Bronchial epithelial cell (primary cell): ENCODE data around the gene CBY1. TPM values are rescaled to one million over a fixed set of nuclear protein-coding genes. Genes with fewer than 3 reads are reported as not detected.

Experiments
- DNase-seq: peaks from one replicate; pipeline ENCODE4 v3.0.0-alpha.2; 2010; ENCODE audit warnings: low read depth
- FAIRE-seq: peaks from 2 replicates; lab custom pipeline; 2011; peaks lifted over from hg19 to GRCh38; lab: Jason Lieb, UNC
- H3K27me3 ChIP-seq: 2 replicates; pipeline ENCODE4 v1.5.1; 2011; ENCODE audit warnings: low read length; ENCODE audit not compliant: control insufficient read depth, insufficient read depth
- H3K36me3 ChIP-seq: 2 replicates; pipeline ENCODE4 v1.5.1; 2011; ENCODE audit warnings: low read length; ENCODE audit not compliant: control insufficient read depth, insufficient read depth
- H3K4me3 ChIP-seq: 2 replicates; pipeline ENCODE4 v1.5.1; 2011; ENCODE audit warnings: mild to moderate bottlenecking, low read depth, low read length, control low read depth
- total RNA-seq: library from RNA; depleted of rRNA; stranded (reverse); fragments of >200 nt; gene quantifications from 2 replicates; pipeline ENCODE4 v1.2.1, GENCODE V29; 2014
- TF ChIP-seq, protein P1 (sequence below): IDR thresholded peaks from 2 replicates; pipeline ENCODE4 v1.5.1; 2011; ENCODE audit warnings: mild to moderate bottlenecking, moderate library complexity, low read length, control low read depth, inconsistent platforms; ENCODE audit not compliant: insufficient read depth, severe bottlenecking

CBY1 gene
- total RNA-seq, 1 donor from 2014 or later: 16.1 TPM

DNA sequence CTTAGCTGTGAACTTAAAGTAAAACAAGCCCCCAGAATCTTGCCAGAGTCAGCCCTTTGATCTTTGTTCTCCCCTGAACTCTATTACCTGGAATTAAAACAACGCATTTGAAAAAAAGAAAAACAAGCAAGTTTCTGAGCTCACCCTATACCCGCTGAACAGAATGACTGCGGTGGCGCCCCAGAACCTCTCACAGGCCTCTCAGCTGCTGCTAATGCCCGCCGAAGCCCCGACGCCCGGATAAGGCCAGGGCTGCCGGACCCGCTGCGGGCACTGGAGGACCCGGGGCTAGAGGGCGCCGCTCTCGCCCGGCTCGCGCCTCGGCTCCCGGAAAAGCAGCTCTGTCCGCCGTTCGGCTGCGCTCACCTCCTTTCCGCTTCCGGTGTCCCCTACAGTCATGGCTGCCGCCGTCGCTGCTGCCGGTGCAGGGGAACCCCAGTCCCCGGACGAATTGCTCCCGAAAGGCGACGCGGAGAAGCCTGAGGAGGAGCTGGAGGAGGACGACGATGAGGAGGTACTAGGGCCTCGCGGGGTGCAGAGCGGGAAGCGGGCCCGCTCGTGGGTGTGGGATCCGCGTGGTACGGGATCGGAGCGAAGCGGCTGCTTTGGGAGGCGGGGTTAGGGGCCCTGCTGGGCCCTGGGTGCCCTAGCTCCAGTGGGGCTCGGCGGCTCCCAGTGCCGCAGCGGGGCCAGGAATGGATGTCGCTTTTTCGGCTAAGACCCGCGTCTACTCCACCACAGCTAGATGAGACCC is 25.3 kb downstream of the CBY1 start, which contains the start of gene TOMM22:
TOMM22 (plus strand) TSS at position 376 of the 754 bp plus-strand sequence; CDS start at position 398, 22 bp downstream.
- peaks cover 18% of the 10 kb centered on the region for H3K36me3 ChIP-seq
- H3K4me3 ChIP-seq: peak within 1 kb of the TSS; percentile 72
- FAIRE-seq: no peak
- no peaks in the 10 kb centered on the region for H3K27me3 ChIP-seq
- peak; percentile 70 for DNase-seq
- TF ChIP-seq, protein P1, sequence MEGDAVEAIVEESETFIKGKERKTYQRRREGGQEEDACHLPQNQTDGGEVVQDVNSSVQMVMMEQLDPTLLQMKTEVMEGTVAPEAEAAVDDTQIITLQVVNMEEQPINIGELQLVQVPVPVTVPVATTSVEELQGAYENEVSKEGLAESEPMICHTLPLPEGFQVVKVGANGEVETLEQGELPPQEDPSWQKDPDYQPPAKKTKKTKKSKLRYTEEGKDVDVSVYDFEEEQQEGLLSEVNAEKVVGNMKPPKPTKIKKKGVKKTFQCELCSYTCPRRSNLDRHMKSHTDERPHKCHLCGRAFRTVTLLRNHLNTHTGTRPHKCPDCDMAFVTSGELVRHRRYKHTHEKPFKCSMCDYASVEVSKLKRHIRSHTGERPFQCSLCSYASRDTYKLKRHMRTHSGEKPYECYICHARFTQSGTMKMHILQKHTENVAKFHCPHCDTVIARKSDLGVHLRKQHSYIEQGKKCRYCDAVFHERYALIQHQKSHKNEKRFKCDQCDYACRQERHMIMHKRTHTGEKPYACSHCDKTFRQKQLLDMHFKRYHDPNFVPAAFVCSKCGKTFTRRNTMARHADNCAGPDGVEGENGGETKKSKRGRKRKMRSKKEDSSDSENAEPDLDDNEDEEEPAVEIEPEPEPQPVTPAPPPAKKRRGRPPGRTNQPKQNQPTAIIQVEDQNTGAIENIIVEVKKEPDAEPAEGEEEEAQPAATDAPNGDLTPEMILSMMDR: peak; percentile 84

DNA sequence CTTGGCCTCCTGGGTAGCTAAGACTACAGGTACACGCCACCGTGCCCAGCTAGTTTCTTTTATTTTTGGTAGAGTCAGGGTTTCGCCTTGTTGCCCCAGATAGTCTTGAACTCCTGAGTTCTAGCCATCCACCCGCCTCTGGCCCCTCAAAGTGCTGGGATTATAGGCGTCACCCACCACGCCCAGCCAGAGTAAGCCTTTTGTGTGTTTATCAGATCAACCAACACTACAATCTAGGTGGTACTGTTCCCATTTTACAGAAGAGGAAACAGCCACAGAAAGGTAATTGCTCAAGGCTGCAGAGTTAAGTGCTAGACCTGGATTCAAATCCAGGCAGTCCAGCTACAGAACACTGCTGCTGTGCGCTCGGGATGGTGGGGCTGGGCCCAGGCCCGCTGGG is 28.5 kb downstream of the CBY1 start:
- no peaks in the 10 kb centered on the region for H3K27me3 ChIP-seq
- H3K36me3 ChIP-seq: peaks cover 35% of the 10 kb centered on the region
- DNase-seq (no peak), FAIRE-seq (no peak)
- no peak overlapping the region for H3K4me3 ChIP-seq
- TF ChIP-seq, protein P1: no peak

DNA sequence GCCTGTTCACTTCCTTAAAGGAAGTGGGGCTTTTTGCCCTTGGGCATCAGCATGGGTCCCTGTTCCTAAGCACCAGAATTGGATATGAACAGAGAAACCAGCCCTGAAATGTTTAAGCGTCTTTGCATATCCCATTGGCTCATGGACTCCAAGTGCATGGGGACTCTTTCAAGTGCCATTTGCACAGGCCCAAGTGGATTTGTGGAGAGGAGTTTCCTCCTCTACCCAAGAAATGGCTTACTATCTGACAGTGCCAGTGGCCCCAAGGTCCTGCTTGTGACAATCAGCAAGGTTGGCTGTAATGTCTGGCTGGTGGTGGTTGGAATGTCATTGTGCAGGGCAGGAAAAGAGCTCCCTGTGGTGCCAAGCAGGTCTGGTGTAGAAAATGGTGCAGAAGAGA is 29.3 kb downstream of the CBY1 start:
- H3K36me3 ChIP-seq: peaks cover 35% of the 10 kb centered on the region
- TF ChIP-seq, protein P1: no peak
- H3K27me3 ChIP-seq: no peaks in the 10 kb centered on the region
- DNase-seq (no peak), FAIRE-seq (no peak)
- H3K4me3 ChIP-seq: no peak overlapping the region

DNA sequence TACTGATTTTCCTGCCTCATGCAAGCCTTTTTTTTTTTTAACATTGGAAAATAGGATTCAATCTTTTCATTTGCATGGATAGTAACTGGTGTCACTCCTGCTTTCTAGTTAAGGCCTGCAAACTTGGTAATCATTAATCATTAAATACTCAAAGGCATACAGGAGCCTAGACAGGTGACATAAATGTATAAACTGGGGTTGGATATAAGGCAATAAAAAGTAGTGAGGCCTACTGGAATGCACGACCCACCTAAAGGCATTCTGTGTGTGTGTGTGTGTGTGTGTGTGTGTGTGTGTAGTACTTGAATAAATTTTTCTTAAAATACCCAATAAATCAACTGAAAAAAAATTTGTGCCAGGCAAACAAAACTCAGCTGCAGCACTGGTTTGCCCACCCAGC is 33.2 kb downstream of the CBY1 start:
- Histone ChIP-seq H3K4me3 (no peak overlapping the region), H3K27me3 (no peaks in the 10 kb centered on the region), H3K36me3 (peaks cover 37% of the 10 kb centered on the region)
- FAIRE-seq (no peak), DNase-seq (no peak)
- TF ChIP-seq, protein P1: no peak

DNA sequence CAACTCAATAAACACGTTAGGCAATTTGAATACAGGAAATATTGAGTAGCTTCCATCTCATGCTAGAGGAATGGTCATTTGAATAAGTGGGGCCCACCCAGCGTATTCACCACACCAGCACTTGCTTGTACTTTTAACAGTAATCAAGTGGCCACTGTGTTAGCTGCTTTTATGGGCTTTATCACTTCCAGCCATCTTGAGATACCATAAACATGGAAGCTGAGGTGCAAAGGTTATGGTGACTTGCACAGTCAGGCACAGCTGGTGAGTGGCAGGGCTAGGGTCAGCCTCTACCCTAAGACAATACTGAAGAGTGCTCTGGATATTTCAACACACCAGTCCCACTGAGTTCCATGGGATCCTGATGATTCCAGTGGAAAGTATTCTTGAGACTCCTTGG is 37.6 kb downstream of the CBY1 start:
- Histone ChIP-seq H3K27me3 (no peaks in the 10 kb centered on the region), H3K4me3 (no peak overlapping the region), H3K36me3 (peaks cover 10% of the 10 kb centered on the region)
- FAIRE-seq: no peak
- no peak for DNase-seq
- TF ChIP-seq, protein P1: no peak

DNA sequence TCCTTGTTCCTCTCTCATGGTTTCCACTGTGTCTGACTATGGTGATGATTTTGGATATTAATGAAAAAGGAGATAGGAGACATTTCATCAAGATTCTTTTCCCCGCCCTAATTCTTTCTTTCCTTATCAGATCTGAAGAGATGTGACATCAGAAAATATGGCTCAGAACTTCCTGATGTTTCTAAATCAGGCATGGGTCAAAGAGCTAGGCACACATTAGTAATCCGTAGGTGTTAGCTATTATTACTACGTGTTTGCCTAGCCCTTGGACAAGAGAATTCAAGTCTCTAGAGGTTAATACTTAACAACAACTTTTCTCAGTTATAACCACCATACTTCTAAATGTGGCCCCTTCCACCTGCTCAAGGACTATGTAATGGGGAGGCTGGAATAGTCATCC is 38.5 kb downstream of the CBY1 start:
- TF ChIP-seq, protein P1: no peak
- peaks cover 8% of the 10 kb centered on the region for H3K36me3 ChIP-seq
- no peak for FAIRE-seq
- peak; percentile 84 for DNase-seq
- no peaks in the 10 kb centered on the region for H3K27me3 ChIP-seq
- H3K4me3 ChIP-seq: no peak overlapping the region
